Fibroblast of skin of left quadriceps (primary cell): Measurements from ENCODE around the gene TMEM151A.
"Not testable (repeated sequence)": the region's sequence is repeated elsewhere in the genome, so short reads cannot be mapped to it uniquely, and the experiment has no call there.

Source experiments
- DNase-seq, 2 experiments: peaks; one replicate each; pipeline ENCODE4 v3.0.0-alpha.2; 2013; ENCODE audit warnings: low read depth in 2 of 2

The TMEM151A gene

DNA sequence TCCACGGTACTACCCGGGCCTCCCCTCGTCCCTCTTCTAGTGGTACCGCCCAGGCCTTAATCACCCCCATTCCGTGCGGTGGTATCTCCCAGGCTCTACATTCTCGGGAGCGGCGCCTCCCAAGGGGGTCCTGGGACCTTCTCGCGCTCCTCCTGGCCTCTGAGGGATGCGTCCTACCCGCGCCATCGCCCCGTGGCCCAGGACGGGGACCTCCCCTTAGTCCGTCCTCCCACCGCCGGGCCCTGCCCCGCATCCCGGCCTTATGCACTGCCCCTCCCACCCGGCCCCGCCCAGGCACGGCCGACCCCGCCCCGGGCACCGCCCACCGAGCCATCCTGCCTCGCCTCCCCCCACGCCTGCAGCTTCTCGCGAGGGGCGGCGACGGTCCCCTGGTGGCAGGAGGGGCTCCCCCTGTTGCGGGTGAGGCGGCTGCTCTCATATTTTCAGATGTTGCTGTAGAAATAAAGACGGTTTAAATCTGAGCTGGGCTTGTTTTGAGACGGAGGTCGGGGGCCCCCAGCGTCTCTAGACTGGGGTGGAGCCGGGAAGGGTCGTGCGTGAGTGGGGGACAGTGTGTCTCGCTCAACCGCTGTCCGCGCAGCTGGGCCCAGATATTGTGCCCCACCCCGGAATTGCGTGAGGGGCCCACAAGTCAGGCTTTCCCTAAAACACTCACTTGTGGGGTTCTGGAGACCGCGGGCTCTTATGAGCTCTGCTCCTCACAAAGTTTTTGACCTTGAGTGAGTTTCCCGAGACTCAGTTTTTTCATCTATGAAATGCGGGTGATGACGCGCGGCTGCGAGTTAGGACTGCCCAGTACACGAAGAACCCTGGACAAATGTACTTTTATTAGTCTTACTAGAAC is 24.1 kb upstream of the TMEM151A start:
- peak; percentile 75 to 77 for DNase-seq

DNA sequence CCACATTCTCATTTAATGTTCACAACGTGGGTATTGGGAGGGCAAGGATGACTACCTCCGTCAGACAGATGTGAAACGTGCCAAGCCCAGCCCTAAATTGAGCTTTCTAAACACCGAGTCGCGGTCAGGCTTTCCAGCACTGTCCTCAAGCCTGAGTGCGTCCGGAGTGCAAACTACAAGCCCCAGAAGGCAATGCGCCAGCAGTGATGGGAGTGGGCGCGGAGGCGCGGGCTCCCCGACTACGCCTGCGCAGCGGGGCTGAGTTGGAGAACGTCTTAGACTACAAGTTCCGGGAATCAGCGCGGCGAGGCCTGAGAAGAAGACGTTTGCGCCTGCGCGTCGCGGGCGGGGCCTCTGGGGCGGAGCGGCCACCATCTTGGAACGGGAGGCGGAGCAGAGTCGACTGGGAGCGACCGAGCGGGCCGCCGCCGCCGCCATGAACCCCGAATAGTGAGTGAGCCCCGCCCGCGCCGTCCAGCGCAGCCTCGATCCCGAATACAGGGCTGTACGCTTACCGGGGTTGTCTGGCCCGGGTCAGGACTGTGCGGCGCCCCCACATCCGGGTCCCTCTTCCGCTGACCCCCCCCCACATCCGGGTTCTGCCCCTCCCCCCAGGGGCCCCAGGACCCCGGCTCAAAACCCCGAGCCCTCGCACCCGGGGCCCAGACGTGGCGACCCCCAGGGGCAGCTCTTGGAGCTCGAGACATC is 23.3 kb upstream of the TMEM151A start, which contains the start of gene RAB1B:
Gene RAB1B (plus strand): TSS at position 396 of the 708 bp plus-strand sequence. CDS start 41 bp downstream, at position 437.
- peak; percentile 99 for DNase-seq

DNA sequence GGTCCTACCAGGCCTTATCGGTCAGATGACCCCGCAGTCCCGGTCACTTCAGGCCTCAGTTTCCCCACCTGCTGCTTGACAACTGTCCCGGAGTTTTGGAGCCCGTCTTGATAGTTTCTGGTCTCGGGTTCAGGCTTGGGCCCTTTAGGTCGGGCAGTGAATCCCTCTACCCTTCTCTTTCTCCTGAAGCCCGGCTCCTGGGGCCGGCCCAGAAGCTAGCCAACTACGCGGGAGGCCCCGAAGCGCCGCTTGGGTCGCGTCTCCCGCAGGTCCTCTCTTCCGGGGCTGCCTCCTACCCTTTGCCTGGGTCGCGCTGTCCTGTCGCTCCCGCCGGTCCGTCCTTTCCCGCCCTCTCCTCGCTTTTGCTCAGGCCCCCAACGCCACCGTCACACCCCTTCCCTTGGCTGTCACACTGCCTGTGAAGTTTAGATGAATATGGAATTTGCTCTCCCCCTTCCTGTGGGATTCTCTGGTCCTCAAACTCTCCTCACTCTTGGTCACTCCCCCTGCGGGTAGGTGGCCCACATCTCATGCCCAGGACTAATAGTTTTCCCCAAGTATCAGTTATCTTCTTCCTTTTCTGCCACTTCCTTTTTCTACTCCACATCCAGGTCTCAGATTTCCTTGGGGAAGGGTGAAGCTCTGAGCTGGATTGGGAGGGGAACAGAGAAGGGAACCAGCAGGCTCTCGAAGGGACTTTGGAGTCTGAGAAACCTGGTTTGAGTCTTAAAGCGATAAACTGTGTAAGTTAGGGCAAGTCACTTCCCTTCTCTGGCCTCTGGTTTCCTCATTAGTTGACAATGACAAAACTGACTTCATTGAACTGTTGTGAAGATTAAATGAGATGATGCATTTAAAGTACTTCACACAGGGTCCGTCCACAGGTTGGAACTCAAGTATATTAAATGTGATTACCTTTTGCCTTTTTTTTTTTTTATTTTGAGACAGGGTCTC is 22.5 kb upstream of the TMEM151A start:
- no peak for DNase-seq

DNA sequence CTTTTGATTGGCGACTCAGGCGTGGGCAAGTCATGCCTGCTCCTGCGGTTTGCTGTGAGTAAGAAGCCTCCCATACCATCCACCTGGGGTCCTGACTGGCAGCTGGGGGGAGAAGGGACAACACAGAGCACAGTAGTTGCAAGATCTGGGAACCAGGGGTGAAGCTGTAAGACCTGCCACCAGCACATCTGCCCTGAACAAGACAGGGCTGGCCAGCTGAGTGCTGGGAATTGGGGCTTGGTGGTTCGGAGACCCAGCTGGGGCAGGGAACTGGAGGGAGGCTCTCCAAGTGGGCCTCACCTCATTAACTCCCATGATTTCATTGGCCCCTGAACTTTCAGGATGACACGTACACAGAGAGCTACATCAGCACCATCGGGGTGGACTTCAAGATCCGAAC is 19.9 kb upstream of the TMEM151A start:
- DNase-seq: no peak

DNA sequence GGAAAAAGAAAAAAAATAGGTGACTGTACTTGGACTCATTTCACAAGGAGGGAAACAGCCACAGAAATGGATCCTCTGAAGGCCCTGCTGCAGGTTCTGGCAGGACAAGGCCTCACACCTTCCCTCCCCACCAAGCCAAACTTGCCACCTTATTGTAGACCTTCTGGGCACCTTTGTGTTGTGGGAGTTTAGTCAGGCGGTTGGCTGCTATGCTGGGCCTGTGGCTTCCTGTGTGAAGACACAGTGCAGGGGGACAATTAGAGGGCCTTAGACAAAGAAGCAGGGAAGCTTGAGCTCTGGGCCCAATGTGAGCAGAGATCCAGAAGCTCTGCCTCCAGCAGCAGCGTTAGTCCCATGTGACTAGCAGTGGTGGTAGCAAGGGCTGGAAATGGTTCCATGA is 19.1 kb upstream of the TMEM151A start:
- DNase-seq: no peak

DNA sequence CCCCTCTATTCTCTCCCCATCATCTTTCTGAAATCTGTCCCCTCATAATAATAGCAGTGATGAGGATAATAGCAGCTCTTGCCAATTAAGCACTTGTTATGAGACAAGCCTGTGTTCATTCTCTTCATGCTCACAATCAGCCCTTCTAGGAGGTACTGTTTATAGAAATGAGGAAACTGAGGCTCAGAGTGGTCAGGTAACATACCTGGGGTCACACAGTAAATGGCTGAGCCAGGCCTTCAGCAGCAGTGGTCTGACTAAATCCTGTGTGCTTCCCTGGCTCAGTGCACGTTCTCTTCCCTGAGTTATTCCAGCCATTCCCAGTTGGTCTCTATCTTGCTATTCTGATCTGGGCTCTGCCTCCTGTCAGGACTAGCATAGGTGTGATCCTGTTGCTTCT is 17.5 kb upstream of the TMEM151A start:
- DNase-seq: no peak

DNA sequence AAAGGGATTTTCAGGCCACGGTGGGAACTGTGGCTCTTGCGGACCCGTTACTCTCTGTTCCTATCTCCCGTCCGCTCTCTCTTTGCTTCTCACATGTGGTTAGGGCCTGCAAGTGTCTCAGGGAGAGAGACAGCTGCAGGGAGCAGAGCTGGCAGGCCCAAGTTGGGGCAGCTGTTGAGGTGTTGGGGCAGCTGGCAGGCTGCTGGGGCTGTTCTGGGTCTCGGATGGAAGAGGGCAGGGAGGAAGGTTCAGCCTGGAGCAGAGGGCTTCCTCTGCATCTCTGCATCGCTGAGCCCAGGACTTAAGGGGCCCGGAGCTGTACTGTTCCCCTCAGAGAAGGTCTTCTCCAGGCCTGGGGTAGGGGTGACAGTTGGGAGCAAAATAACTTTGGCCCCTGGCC is 16.3 kb upstream of the TMEM151A start:
- DNase-seq: no peak

DNA sequence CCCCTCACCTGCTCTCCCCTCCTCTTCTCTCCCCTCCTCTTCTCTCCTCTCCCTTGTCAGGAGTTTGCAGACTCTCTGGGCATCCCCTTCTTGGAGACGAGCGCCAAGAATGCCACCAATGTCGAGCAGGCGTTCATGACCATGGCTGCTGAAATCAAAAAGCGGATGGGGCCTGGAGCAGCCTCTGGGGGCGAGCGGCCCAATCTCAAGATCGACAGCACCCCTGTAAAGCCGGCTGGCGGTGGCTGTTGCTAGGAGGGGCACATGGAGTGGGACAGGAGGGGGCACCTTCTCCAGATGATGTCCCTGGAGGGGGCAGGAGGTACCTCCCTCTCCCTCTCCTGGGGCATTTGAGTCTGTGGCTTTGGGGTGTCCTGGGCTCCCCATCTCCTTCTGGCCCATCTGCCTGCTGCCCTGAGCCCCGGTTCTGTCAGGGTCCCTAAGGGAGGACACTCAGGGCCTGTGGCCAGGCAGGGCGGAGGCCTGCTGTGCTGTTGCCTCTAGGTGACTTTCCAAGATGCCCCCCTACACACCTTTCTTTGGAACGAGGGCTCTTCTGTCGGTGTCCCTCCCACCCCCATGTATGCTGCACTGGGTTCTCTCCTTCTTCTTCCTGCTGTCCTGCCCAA is 15.6 kb upstream of the TMEM151A start:
- no peak for DNase-seq

DNA sequence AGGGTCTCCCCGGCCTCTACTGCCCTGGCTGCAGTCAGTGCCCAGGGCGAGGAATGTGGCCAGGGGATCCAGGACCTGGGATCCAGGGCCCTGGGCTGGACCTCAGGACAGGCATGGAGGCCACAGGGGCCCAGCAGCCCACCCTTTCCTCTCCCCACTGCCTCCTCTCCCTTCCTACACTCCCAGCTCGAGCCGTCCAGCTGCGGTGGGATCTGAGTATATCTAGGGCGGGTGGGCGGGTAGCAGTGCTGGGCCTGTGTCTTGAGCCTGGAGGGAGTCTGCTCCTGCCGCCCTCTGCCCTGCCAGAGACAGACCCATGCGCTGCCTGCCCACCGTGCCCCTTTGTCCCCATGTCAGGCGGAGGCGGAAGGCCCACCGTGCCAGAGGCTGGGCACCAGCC is 15.1 kb upstream of the TMEM151A start:
- not testable (repeated sequence) for DNase-seq

DNA sequence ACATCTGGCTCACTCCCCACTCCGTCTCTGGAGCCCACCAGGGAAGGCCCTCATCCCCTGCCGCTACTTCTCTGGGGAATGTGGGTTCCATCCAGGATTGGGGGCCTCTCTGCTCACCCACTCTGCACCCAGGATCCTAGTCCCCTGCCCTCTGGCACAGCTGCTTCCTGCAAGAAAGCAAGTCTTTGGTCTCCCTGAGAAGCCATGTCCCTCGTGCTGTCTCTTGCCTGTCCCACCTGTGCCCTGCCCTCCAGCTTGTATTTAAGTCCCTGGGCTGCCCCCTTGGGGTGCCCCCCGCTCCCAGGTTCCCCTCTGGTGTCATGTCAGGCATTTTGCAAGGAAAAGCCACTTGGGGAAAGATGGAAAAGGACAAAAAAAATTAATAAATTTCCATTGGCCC is 14.6 kb upstream of the TMEM151A start:
- DNase-seq: not testable (repeated sequence)

DNA sequence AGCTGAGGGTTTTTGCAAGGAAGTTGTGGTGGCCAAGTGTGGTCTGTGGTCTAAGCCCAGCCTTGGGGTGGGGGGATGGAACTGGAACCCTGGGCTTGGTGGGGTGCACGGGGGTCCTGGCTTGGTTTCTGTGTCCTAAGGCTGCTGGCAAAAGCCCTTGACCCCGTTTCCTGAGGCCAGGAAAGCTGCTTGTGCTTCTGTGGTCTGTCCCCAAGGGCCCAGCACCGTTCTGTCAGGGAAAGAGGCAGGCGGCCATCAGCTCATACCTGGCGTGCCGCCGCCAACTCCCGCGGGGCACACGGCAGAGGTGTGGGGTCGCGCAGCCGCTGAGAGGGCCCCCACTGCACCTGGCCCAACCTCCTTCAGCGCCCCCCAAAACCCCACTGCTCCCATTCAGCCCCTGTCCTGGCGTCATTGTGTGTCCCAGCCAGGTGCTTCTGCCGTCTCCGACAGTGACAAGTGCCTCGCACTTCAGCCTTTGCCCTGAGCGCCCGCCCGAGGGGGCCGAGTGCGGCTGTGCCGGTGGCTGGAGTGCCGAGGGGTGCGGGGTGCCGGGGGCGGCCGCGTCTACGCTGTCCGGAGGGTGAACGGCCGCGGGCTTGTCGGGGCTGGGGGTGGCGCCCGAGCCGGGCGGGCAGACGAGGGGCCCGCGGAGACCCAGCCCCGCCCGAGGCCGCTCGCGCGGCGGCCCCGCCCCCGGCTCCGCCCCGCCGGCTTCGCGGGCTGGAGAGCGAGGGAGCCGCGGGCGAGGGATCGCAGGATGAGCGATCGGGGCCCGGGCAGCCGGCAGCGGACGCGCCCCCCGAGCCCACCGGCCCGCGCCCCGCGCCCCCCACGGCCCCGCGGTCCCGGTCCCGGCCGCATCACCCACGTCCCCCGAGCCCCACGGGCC is 14.0 kb upstream of the TMEM151A start, which contains the start of gene CNIH2:
Gene CNIH2 (plus strand): TSS at position 705 of the 892 bp plus-strand sequence. CDS start 282 bp downstream, outside the sequence.
- DNase-seq: no peak

DNA sequence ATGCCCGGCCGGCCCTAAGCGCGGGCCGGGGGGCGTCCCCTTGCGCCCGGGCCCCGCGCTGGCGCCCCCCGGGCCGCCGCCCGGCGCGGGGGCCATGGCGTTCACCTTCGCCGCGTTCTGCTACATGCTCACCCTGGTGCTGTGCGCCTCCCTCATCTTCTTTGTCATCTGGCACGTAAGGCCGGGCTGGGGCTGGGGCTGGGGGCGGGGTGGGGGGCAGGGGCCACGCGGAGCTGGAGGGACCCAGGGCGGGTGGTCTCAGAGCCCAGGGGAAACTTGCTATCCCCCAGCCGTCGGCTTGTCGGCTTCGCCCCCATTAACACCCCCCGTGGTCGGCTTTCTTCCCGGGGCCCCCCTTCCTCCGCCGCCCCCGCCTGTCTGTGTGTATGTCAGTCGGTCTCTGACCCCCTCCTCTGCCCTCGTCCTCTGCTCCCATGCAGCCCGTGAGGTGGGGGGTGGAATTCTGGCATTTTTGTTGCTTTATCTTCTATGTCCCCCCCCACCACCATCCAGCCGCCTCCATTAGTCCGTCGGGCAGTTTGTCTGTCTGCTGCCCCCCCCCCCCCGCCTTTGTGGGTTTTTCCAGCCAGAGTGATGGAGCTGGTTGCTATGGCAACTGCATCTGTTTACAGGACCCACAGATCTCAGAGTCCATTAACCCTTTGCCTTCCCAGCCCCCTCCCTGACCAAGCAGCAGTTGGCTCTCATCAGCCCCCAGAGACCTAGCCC is 13.2 kb upstream of the TMEM151A start:
- no peak for DNase-seq

DNA sequence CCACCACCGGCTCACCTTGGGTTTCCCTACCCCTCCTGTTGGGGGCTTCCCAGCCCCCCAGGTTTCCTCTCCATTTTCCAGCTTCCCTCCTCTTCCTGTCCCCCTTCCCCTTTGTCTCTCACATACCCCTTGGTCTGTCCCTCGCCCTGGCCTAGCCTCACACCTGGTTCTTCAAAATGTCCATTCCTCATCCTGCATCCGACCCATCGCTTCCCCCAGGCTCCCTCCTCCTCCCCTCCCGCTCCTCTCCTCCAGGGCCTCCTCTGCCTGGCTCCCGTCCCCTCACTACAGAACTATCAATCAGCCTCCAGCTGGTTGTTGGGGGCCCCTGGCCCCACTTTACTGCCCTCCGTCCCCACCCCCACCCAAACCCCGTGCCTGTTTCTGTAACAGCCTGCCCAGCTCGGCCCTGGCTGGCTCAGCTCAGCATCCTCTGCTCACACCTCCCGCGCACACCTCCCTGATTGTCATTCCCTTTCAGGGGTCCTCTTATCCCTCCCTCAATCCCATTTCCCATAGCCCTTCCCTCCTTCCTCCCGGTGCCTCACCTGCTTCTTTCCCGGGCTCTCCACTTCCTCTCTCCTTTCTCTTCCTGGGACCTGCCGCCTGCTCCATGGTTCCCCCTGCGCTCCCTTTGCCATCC is 12.5 kb upstream of the TMEM151A start:
- no peak for DNase-seq

DNA sequence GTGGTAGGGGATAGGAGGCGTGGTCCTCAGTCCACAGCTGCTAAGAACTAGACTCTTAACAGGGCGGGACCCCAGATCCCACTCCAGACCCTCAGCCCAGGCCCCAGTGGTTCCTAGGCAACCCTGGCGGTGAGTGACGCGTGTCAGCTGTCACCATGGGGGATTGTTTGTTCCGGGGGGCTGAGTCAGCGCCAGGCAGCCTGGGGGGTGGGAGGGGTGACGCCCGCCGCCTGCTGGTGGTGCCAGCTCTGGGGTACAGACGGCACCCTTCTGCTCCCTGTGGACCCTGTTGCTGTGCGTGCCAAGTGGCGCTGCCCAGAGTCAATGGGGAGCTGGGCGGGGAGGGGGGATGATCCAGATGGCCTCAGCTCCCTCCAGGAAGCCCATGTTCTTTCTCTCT is 11.3 kb upstream of the TMEM151A start:
- no peak for DNase-seq

DNA sequence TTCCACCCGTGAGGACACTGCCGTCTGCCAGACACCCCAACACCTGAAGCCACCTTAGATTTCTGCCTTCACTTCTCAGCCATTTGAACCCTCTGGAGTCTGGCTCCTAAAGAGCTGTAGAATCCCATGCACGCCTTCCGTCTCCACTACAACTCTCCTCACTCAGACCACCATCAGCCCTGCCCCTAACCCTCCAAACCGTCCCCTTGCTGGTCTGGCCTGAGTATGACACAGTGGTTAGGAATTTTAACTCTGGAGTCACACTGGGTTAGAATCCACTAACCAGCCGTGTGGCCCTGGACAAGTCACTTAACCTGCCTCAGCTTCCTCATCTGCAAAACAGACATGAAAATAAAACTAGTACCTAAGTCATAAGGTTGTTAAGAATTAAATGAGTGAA is 10.7 kb upstream of the TMEM151A start:
- no peak for DNase-seq

DNA sequence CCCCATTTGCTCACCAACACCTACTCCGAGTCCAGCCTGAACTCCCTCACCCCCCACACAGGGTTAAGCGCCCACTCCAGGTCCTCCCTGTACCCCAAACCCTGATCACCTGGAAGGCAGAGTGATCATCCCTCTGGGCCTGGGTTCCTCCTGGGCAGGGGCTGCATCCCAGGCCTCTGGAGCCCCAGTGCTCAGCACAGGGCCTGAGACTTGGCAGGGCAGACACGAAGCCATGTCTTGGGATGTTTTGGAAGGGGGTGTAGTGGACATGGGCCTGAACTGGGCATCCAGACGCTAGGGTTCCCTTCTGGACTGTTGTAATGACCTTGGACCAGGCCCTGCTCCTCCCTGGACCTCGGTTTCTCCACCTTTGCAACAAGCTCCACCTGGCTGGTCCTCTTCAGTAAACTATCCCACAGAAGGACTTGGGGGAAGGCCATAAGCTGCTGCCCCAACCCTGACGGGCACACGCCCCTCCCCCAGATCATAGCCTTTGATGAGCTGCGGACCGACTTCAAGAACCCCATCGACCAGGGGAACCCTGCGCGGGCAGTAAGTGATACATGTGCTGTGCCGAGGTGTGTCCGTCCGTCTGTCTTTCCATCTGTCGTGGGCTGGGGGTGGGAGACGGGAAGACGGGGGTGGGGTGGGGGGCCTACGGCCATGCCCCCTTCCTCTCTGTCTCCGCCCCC is 9.8 kb upstream of the TMEM151A start:
- DNase-seq: no peak

DNA sequence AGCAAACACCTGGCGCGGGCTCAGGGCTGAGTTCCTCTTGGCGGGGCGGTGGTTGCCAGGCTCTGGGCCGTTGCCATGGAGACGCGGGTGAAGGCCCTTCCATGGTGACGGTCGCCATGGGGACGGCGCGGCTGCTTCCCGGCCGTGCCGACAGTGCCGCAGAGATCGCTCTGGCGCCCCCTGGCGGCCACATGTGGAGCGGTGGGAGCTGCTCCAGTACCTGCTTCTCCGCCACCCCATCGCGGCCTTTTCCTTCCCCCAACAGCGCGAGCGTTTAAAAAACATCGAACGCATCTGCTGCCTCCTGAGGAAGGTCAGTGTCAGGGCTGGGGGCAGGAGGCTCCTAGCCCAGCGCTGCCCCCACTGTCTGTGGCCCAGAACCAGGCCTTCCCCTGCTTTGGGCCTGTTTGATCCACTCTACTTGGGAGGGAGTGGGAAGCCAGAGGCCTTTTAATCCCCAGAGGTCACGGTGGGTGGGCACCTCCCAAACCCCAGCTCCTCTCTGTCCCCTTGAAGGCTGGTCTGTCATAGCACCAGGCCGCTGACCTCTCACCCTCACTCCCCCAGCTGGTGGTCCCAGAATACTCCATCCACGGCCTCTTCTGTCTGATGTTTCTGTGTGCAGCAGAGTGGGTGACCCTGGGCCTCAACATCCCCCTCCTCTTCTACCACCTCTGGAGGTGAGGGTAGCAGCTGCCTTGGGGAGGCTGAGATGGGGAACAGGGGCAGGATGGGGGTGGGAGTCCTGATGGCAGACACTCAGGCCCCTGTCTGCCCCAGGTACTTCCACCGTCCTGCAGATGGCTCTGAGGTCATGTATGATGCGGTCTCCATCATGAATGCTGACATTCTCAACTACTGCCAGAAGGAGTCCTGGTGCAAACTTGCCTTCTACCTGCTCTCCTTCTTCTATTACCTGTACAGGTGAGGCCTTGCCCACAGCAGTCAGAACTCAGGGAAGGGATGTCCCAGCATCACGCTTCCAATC is 8.9 kb upstream of the TMEM151A start:
- peak; percentile 78 to 79 for DNase-seq
